GM12872 (cell line): Measurements from ENCODE around the gene ULK4.

Source experiments
- TF ChIP-seq, protein P1 (sequence below): IDR thresholded peaks from 3 replicates; pipeline ENCODE4 v1.5.1; 2011; ENCODE audit warnings: low read depth, mild to moderate bottlenecking, low read length, moderate library complexity; ENCODE audit not compliant: insufficient read depth

The ULK4 gene

DNA sequence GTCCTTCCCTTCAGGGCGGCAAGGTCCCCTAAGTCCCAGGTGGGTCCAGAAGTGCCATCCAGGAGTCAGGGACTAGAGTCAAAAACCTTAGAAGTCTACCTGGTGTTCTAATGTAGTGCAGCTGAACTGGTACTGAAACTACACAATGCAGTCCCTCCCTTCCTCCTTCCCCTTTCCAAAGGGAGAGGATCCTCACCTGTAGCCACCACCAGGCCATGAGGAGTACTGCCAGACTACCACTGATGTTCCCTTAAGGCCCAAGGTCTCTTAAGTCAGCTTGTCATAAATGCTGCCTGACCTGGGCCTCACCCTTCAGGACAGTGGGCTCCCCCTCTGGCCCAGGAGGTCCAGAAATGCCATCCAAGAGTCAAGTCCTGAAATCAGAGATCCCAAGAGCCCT is 98.9 kb downstream of the ULK4 start:
- TF ChIP-seq, protein P1, sequence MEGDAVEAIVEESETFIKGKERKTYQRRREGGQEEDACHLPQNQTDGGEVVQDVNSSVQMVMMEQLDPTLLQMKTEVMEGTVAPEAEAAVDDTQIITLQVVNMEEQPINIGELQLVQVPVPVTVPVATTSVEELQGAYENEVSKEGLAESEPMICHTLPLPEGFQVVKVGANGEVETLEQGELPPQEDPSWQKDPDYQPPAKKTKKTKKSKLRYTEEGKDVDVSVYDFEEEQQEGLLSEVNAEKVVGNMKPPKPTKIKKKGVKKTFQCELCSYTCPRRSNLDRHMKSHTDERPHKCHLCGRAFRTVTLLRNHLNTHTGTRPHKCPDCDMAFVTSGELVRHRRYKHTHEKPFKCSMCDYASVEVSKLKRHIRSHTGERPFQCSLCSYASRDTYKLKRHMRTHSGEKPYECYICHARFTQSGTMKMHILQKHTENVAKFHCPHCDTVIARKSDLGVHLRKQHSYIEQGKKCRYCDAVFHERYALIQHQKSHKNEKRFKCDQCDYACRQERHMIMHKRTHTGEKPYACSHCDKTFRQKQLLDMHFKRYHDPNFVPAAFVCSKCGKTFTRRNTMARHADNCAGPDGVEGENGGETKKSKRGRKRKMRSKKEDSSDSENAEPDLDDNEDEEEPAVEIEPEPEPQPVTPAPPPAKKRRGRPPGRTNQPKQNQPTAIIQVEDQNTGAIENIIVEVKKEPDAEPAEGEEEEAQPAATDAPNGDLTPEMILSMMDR: peak; percentile 46; the same call in 2 of the 3 replicates

DNA sequence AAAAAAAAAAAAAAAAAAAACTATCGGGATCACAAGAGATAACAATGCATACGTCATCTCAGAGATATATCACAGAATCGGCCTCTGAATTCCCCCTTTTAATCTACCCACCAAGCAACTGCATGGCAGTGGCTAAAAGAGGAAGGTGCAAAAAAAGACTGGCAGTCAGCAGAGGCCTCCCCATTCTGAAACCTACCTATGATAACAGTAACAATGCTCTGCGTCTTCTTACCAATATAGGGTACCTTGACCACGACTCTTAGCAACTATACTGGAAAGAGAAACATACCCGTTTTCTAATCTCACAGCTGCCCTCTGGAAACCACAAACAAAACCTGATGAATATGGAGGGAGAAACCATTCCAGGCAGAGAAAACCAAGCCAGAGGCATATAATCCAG is 106.9 kb downstream of the ULK4 start:
- TF ChIP-seq, protein P1: no peak

DNA sequence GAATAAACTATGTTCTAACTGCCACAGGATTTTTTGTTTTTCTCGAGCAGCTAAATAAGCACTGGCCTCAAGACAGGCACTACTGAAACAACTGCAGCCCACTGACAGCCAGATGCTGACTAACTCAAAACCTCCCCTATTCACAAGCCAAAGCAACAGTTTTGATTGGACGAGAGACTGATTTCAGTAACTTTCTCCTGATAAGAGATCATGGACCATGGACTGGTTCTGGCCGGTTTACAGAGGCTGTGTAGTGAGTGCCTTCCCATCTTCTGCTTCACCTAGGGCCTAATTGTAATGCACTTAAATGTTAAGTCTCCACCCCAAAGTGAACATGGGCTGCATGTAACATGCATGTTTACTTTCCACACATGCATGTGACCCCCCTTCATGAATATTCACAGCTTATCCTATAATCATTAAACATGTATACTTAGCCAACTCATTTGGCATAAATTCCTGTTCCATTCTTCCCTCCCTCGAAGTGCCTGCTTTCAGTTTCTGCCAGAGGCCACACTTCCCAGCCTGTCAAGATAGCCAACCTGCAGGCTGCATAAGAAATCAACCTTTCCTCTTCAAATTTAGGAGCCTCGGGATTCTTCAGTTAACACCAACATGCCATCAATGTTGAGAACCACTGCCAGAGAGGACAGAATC is 108.2 kb downstream of the ULK4 start:
- TF ChIP-seq, protein P1: no peak

DNA sequence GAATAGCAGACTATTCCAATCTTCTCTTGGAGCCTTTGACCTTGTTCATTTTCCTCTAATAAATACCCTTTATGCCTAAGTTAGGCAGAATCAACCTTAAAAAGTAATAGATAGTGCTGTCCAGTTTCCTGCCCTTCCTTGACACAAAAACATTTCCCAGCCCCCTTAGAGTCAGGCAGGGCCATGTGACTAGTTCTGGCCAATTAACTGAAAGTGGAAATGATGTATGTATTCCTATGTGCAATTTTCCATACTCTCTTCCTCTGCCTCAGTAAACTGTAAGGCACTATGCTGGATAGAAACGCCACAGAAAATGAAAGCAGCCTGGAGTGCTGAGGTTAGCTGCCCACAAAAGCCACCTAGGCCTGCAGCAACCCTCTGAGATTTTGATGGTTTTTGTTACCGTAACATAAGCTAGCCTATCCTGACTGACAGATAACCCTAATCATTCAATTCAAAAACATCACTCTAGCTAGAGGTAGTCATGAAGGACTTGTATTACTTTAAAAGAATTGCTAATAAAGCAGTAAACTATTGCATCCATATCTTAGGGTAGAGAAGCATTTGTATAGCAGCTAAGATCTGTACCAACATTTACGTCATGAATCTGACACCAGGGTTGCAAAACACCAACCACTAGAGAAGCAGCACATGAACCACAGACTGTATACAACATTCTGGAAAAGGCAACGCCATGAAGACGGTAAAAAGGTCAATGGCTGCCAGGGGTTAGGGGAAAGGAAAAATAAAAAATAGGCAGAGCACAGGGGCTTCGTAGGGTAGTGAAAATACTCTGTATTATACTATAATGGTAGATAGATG is 112.9 kb downstream of the ULK4 start:
- TF ChIP-seq, protein P1: no peak

DNA sequence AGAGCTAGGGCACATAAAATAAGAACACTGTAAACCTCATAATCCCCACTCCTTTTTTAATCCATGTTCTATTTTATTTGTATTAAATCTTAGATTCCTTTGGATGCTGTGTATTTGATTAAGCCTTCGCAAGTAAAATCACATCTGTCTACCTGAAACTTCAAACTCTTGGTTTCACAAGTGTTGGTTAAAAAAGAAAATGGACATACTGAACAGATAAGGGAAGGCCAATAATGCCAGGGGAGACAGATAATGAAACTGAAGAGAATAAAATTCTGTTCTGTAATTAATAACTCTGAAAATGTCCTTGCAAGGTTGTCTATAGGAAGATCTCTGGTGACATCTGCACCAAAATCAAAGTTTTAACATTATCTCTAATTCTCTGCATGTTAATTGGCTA is 114.2 kb downstream of the ULK4 start:
- TF ChIP-seq, protein P1: no peak

DNA sequence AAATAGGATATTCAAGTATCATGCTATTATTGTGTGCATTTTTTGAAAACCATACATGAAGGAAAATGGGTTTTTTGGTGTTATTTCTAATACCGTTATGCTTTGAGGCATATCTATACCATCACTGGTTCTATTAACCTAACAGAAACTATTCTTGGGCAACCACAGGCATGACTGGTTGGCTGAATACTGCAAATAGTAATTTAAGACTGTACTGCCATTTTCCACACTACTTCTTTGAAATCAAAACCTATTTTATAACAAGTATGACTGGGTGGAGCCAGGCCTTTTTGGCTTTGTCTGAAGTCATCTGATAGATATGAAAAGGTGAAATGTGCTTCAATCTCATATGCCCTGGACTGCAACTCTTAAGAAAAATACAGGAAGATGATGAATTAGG is 115.1 kb downstream of the ULK4 start:
- TF ChIP-seq, protein P1: no peak

DNA sequence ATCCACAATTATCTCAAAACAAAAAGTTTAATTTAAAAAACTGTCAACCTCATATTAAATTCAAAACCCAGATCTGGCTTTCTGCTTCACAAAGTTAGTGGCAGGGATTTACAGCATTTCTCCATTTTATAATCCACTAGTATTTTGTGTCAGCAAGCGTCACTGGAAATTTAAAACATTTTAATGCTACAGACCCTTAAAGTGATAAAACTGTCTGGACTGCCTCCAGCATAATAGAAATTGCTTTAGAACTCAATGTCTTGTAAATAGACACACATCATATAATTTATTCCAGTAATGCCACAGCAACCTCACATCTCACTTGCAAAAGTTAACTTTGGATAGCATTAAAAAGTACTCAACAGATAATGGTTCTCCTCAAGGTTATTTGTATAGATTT is 116.1 kb downstream of the ULK4 start:
- TF ChIP-seq, protein P1: no peak
